Gastroesophageal sphincter (tissue), 4 donors: Measurements from ENCODE around the gene ADAMTS3. TPM values are rescaled to one million over a fixed set of nuclear protein-coding genes. Genes with fewer than 3 reads are reported as not detected.

Source experiments
- ATAC-seq: fragments of 150-250 bp; one replicate; pipeline ENCODE4 v1.9.1; 2016; ENCODE audit warnings: mild to moderate bottlenecking, moderate library complexity
- H3K27ac ChIP-seq, 4 donors: fragments of 200-600 bp; sonication (generic) in 3 of 4; 1 replicate in 3 of 4; 2 replicates in 1 of 4; pipeline ENCODE4 v1.5.1; 2016 to 2019
- H3K27me3 ChIP-seq: fragments of 200-600 bp; sonication (generic); one replicate; pipeline ENCODE4 v1.5.1; 2019
- H3K36me3 ChIP-seq, 2 donors: fragments of 200-600 bp; sonication (generic); one replicate each; pipeline ENCODE4 v1.5.1; 2019; ENCODE audit warnings: control low read depth in 1 of 2
- H3K4me1 ChIP-seq, 3 donors: fragments of 200-600 bp; sonication (generic); 1 replicate in 2 of 3; 2 replicates in 1 of 3; pipeline ENCODE4 v1.5.1; 2016 to 2019; ENCODE audit warnings: control low read depth in 2 of 3
- H3K4me3 ChIP-seq, 2 donors: fragments of 200-600 bp; sonication (generic); one replicate each; pipeline ENCODE4 v1.5.1; 2019; ENCODE audit warnings: mild to moderate bottlenecking in 1 of 2, moderate library complexity in 1 of 2
- H3K9me3 ChIP-seq, 3 donors: fragments of 200-600 bp; sonication (generic); one replicate each; pipeline ENCODE4 v1.5.1; 2017 to 2019; ENCODE audit warnings: control low read depth in 2 of 3
- CTCF ChIP-seq, 4 experiments: fragments of 200-600 bp in 2 of 4; fragments of 450-650 bp in 2 of 4; sonication (generic) in 1 of 4; IDR thresholded peaks; one replicate each; pipeline ENCODE4 v1.5.1; 2017 to 2019; ENCODE audit warnings: antibody characterized with exemption in 4 of 4, mild to moderate bottlenecking in 2 of 4, moderate library complexity in 2 of 4
- EP300 ChIP-seq: sonication (generic); formaldehyde crosslinking; IDR thresholded peaks from one replicate; pipeline ENCODE4 v1.6.1; 2017; ENCODE audit warnings: antibody characterized with exemption, mild to moderate bottlenecking
- POLR2A ChIP-seq, 2 donors: fragments of 450-650 bp; IDR thresholded peaks; one replicate each; pipeline ENCODE4 v1.6.1; 2017; ENCODE audit warnings: antibody characterized with exemption in 2 of 2, mild to moderate bottlenecking in 2 of 2, moderate library complexity in 1 of 2
- POLR2AphosphoS5 ChIP-seq: sonication (generic); formaldehyde crosslinking; IDR thresholded peaks from one replicate; pipeline ENCODE4 v1.6.1; 2017; ENCODE audit warnings: antibody characterized with exemption
- WGBS, 2 donors: methylation state at CpG; one replicate each; pipeline ENCODE4 v1.1.5; 2018; ENCODE audit warnings: low coverage in 1 of 2; 5-methylcytosine and 5-hydroxymethylcytosine counted together
- total RNA-seq, 4 donors: library from RNA; depleted of rRNA; stranded (reverse); fragments of >200 nt; gene quantifications; one replicate each; pipeline ENCODE4 v1.1.0, GENCODE V29; 2016

Gene ADAMTS3
- total RNA-seq, 4 donors from 2014 or later = 0.31 to 3.0 (median 1.1) TPM

GRCh38 chr4:72442147-72442546, 126.9 kb downstream of the ADAMTS3 start:
- H3K27ac ChIP-seq = no peak overlapping the region
- ATAC-seq = no peak
- 68 to 78% methylated on average over 2 of the region's 2 CpGs for WGBS, 2 donors
- H3K9me3 ChIP-seq = no peaks in the 10 kb centered on the region
- no peaks in the 10 kb centered on the region for H3K27me3 ChIP-seq
- no peaks in the 10 kb centered on the region for H3K4me1 ChIP-seq
- H3K4me3 ChIP-seq = no peak overlapping the region
- TF ChIP-seq POLR2A (IDR thresholded peaks at IDR 0.05) (no peak), EP300 (no peak), POLR2AphosphoS5 (no peak), CTCF (IDR thresholded peaks at IDR 0.05) (no peak)
- H3K36me3 ChIP-seq = no peaks in the 10 kb centered on the region

- Histone ChIP-seq H3K4me1 (no peaks in the 10 kb centered on the region), H3K9me3 (no peaks in the 10 kb centered on the region), H3K27me3 (no peaks in the 10 kb centered on the region), H3K4me3 (no peak overlapping the region), H3K36me3 (no peaks in the 10 kb centered on the region), H3K27ac (no peak overlapping the region)
- WGBS, 2 donors = 100% methylated on average over 1 of the region's 1 CpG
- ATAC-seq = no peak
- TF ChIP-seq POLR2AphosphoS5 (no peak), POLR2A (IDR thresholded peaks at IDR 0.05) (no peak), EP300 (no peak), CTCF (IDR thresholded peaks at IDR 0.05) (no peak)
Measured at GRCh38 chr4:72440386-72440785, 128.6 kb downstream of the ADAMTS3 start.

- no peaks in the 10 kb centered on the region for H3K9me3 ChIP-seq
- no peak overlapping the region for H3K4me3 ChIP-seq
- H3K36me3 ChIP-seq = no peaks in the 10 kb centered on the region
- WGBS, 2 donors = 54 to 85% methylated on average over 2 of the region's 2 CpGs
- no peak overlapping the region for H3K27ac ChIP-seq
- no peak for TF ChIP-seq POLR2A (IDR thresholded peaks at IDR 0.05)
- no peak for TF ChIP-seq EP300
- no peak for TF ChIP-seq CTCF (IDR thresholded peaks at IDR 0.05)
- TF ChIP-seq POLR2AphosphoS5 = no peak
- no peak for ATAC-seq
- no peaks in the 10 kb centered on the region for H3K27me3 ChIP-seq
- no peaks in the 10 kb centered on the region for H3K4me1 ChIP-seq
Measured at GRCh38 chr4:72432975-72433374, 136.0 kb downstream of the ADAMTS3 start.

GRCh38 chr4:72432282-72432681, 136.7 kb downstream of the ADAMTS3 start:
- ATAC-seq = no peak
- Histone ChIP-seq H3K4me1 (no peaks in the 10 kb centered on the region), H3K4me3 (no peak overlapping the region), H3K36me3 (no peaks in the 10 kb centered on the region), H3K9me3 (no peaks in the 10 kb centered on the region), H3K27me3 (no peaks in the 10 kb centered on the region), H3K27ac (no peak overlapping the region)
- 79 to 86% methylated on average over 7 of the region's 7 CpGs for WGBS, 2 donors
- no peak for TF ChIP-seq EP300

- Histone ChIP-seq H3K36me3 (no peaks in the 10 kb centered on the region), H3K9me3 (no peaks in the 10 kb centered on the region), H3K4me3 (no peak overlapping the region), H3K4me1 (no peaks in the 10 kb centered on the region), H3K27me3 (no peaks in the 10 kb centered on the region), H3K27ac (no peak overlapping the region)
- no peak for ATAC-seq
- 86 to 90% methylated on average over 5 of the region's 5 CpGs for WGBS, 2 donors
- TF ChIP-seq CTCF (IDR thresholded peaks at IDR 0.05) (no peak), POLR2A (IDR thresholded peaks at IDR 0.05) (no peak), EP300 (no peak), POLR2AphosphoS5 (no peak)
Measured at GRCh38 chr4:72430988-72431387, 138.0 kb downstream of the ADAMTS3 start.

- Histone ChIP-seq H3K4me1 (no peaks in the 10 kb centered on the region), H3K4me3 (no peak overlapping the region), H3K27ac (no peak overlapping the region), H3K36me3 (no peaks in the 10 kb centered on the region), H3K9me3 (no peaks in the 10 kb centered on the region), H3K27me3 (no peaks in the 10 kb centered on the region)
- ATAC-seq = no peak
- TF ChIP-seq POLR2A (IDR thresholded peaks at IDR 0.05) = no peak
- no peak for TF ChIP-seq POLR2AphosphoS5
- no peak for TF ChIP-seq CTCF (IDR thresholded peaks at IDR 0.05)
- no peak for TF ChIP-seq EP300
Measured at GRCh38 chr4:72430050-72430449, 139.0 kb downstream of the ADAMTS3 start.
